ENCODE results near the gene CD74.

GRCh38 chr5:150374651-150375050, 38.1 kb downstream of the CD74 start:
- TF ChIP-seq CTCF (conservative IDR thresholded peaks at IDR 0.05) = no peak
- TF ChIP-seq ZFX (IDR thresholded peaks at IDR 0.05) = no peak

Measured in C4-2B (cell line).